Measurements from ENCODE around the gene NOTUM.

Gene NOTUM

GRCh38 chr17:81932333-81932983 is 28.5 kb downstream of the NOTUM start:
- H3K4me3 ChIP-seq (ENCODE audit: control insufficient read depth, low read depth, low read length) = no peak overlapping the region
- no peak for TF ChIP-seq CTCF (IDR thresholded peaks at IDR 0.05; ENCODE audit: control insufficient read depth, insufficient read depth, low read depth, low read length, missing control alignments)
- DNase-seq (ENCODE audit: low read depth) = no peak

- H3K4me3 ChIP-seq (ENCODE audit: control insufficient read depth, low read depth, low read length) = no peak overlapping the region
- no peak for TF ChIP-seq CTCF (IDR thresholded peaks at IDR 0.05; ENCODE audit: control insufficient read depth, insufficient read depth, low read depth, low read length, missing control alignments)
- no peak for DNase-seq (ENCODE audit: low read depth)
These were observed 29.2 kb downstream of the NOTUM start for GRCh38 chr17:81931557-81932332.

- TF ChIP-seq CTCF (IDR thresholded peaks at IDR 0.05; ENCODE audit: control insufficient read depth, insufficient read depth, low read depth, low read length, missing control alignments) = no peak
- no peak for DNase-seq (ENCODE audit: low read depth)
These were observed 29.8 kb downstream of the NOTUM start for GRCh38 chr17:81931189-81931556.

GRCh38 chr17:81930142-81931125 is 30.6 kb downstream of the NOTUM start:
- no peak for TF ChIP-seq CTCF (IDR thresholded peaks at IDR 0.05; ENCODE audit: control insufficient read depth, insufficient read depth, low read depth, low read length, missing control alignments)
- DNase-seq (ENCODE audit: low read depth) = no peak

More at GRCh38 chr17:81931189-81931556, 29.8 kb downstream of the NOTUM start:
- H3K4me3 ChIP-seq (ENCODE audit: control insufficient read depth, low read depth, low read length) = no peak overlapping the region

GRCh38 chr17:81929253-81930141 is 31.5 kb downstream of the NOTUM start:
- DNase-seq (ENCODE audit: low read depth) = no peak
- TF ChIP-seq CTCF (IDR thresholded peaks at IDR 0.05; ENCODE audit: control insufficient read depth, insufficient read depth, low read depth, low read length, missing control alignments) = no peak
- H3K4me3 ChIP-seq (ENCODE audit: control insufficient read depth, low read depth, low read length) = no peak overlapping the region

More at GRCh38 chr17:81930142-81931125, 30.6 kb downstream of the NOTUM start:
- no peak overlapping the region for H3K4me3 ChIP-seq (ENCODE audit: control insufficient read depth, low read depth, low read length)
